ENCODE data around the gene SCD.

SCD gene

DNA sequence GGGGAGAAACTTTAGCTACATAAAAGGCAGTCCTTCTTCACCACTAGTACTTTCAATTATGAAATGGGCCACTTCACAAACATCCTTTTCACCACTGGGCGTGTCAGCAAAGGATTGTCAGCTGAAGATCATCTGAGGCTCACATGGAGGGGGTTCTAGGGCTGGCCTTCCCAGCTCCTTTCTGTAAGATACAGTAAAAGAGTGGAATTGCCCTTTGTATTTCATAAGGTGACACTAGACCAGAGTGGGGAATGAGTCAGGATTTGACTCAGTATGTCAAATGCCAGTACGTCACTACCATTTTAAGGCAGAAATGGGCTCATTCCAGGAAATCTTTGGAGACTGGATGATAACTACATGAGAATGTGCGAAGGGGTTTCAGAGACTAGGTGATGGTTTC lies 39.3 kb upstream of the SCD start:
- H3K27me3 Mint-ChIP-seq (ENCODE audit: low read depth): peaks cover 62% of the 10 kb centered on the region
- no peak overlapping the region for H3K4me3 Mint-ChIP-seq
- no peaks in the 10 kb centered on the region for H3K36me3 Mint-ChIP-seq (ENCODE audit: low read depth)
- no peaks in the 10 kb centered on the region for H3K4me1 Mint-ChIP-seq
- no peaks in the 10 kb centered on the region for H3K9me3 Mint-ChIP-seq
- H3K27ac Mint-ChIP-seq: no peak overlapping the region
- TF ChIP-seq, protein P1, sequence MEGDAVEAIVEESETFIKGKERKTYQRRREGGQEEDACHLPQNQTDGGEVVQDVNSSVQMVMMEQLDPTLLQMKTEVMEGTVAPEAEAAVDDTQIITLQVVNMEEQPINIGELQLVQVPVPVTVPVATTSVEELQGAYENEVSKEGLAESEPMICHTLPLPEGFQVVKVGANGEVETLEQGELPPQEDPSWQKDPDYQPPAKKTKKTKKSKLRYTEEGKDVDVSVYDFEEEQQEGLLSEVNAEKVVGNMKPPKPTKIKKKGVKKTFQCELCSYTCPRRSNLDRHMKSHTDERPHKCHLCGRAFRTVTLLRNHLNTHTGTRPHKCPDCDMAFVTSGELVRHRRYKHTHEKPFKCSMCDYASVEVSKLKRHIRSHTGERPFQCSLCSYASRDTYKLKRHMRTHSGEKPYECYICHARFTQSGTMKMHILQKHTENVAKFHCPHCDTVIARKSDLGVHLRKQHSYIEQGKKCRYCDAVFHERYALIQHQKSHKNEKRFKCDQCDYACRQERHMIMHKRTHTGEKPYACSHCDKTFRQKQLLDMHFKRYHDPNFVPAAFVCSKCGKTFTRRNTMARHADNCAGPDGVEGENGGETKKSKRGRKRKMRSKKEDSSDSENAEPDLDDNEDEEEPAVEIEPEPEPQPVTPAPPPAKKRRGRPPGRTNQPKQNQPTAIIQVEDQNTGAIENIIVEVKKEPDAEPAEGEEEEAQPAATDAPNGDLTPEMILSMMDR (IDR thresholded peaks at IDR 0.05; ENCODE audit: unreplicated experiment in 3 of 3): no peak

DNA sequence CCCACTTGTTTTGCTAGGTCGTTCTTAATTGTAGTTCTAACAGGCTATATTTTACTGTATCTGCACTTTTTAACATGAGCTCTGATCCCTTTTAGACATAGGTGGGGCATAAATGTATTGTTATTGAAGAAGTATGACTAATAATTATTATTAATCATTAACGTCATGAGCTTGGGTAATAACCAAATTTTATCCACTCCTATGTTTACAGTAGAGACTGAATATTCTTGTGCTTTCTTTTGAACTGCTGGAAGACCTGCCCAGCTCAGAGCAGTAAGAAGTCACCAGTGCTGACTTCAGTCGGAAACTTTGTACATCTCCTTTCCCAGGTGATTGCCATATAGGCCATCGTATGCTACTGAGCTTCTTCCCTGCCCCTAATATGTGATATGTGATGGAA lies 35.7 kb upstream of the SCD start:
- Mint-ChIP-seq H3K4me3 (no peak overlapping the region), H3K36me3 (ENCODE audit: low read depth) (no peaks in the 10 kb centered on the region), H3K9me3 (no peaks in the 10 kb centered on the region), H3K27me3 (ENCODE audit: low read depth) (peaks cover 64% of the 10 kb centered on the region), H3K27ac (no peak overlapping the region), H3K4me1 (no peaks in the 10 kb centered on the region)
- TF ChIP-seq, protein P1 (IDR thresholded peaks at IDR 0.05; ENCODE audit: unreplicated experiment in 3 of 3): no peak

- no peaks in the 10 kb centered on the region for H3K9me3 Mint-ChIP-seq
- no peak overlapping the region for H3K4me3 Mint-ChIP-seq
- H3K27me3 Mint-ChIP-seq (ENCODE audit: low read depth): peaks cover 79% of the 10 kb centered on the region
- no peaks in the 10 kb centered on the region for H3K36me3 Mint-ChIP-seq (ENCODE audit: low read depth)
- TF ChIP-seq, protein P1 (IDR thresholded peaks at IDR 0.05; ENCODE audit: unreplicated experiment in 3 of 3): no peak
- no peak overlapping the region for H3K27ac Mint-ChIP-seq
- no peaks in the 10 kb centered on the region for H3K4me1 Mint-ChIP-seq
These were observed 31.4 kb upstream of the SCD start for GRCh38 chr10:100315615-100316014.

DNA sequence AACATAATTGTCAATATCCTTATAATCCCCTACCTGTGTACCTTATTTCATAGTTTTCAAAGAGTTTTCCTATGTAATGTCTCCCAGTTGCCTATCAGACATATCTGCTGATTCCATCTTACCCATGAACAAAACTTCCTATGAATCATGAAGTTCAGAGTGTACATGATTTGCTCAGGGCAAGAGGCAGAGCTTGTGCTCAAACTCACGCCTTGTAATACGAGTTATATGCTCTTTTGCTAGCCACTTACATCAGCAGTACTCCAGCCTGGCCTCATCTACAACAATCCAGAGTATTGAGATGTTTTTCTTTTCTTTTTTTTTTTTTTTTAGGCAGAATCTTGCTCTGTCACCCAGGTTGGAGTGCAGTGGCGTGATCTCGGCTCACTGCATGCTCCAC lies 28.8 kb upstream of the SCD start:
- H3K36me3 Mint-ChIP-seq (ENCODE audit: low read depth): no peaks in the 10 kb centered on the region
- peaks cover 62% of the 10 kb centered on the region for H3K27me3 Mint-ChIP-seq (ENCODE audit: low read depth)

GRCh38 chr10:100319707-100320402 lies 27.2 kb upstream of the SCD start:
- H3K4me1 Mint-ChIP-seq: no peaks in the 10 kb centered on the region
- peaks cover 55% of the 10 kb centered on the region for H3K27me3 Mint-ChIP-seq (ENCODE audit: low read depth)
- no peaks in the 10 kb centered on the region for H3K9me3 Mint-ChIP-seq
- TF ChIP-seq, protein P1 (IDR thresholded peaks at IDR 0.05; ENCODE audit: unreplicated experiment in 3 of 3): no peak
- H3K36me3 Mint-ChIP-seq (ENCODE audit: low read depth): no peaks in the 10 kb centered on the region
- no peak overlapping the region for H3K27ac Mint-ChIP-seq
- no peak overlapping the region for H3K4me3 Mint-ChIP-seq

More for the DNA sequence above, 28.8 kb upstream of the SCD start:
- no peaks in the 10 kb centered on the region for H3K9me3 Mint-ChIP-seq
- no peak overlapping the region for H3K27ac Mint-ChIP-seq
- no peak overlapping the region for H3K4me3 Mint-ChIP-seq
- TF ChIP-seq, protein P1 (IDR thresholded peaks at IDR 0.05; ENCODE audit: unreplicated experiment in 3 of 3): no peak
- H3K4me1 Mint-ChIP-seq: no peaks in the 10 kb centered on the region

DNA sequence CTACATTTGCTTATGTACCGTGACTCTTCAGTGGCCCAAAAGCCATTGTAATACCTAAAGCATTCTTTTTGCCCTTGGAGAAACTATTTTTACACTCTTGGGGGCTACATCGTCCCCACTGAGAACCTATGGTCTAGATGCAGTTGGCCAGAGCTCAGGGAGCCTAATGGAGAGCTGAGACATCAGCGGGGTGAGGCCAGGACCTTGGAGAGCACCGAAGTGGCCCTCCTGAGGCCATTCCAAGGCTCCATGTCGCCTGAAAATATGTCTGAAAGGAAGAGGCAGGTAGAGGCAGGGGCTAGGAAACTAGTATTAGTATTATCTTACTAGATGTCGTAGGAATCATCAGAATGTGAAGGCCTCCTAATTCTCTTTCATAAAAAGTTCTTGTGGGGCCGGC lies 21.9 kb upstream of the SCD start:
- Mint-ChIP-seq H3K9me3 (no peaks in the 10 kb centered on the region), H3K27ac (no peak overlapping the region), H3K27me3 (ENCODE audit: low read depth) (peaks cover 42% of the 10 kb centered on the region), H3K4me3 (no peak overlapping the region), H3K4me1 (no peaks in the 10 kb centered on the region), H3K36me3 (ENCODE audit: low read depth) (no peaks in the 10 kb centered on the region)
- TF ChIP-seq, protein P1 (IDR thresholded peaks at IDR 0.05; ENCODE audit: unreplicated experiment in 3 of 3): no peak
